ENCODE measurements around the gene IL34. TPM values are rescaled to one million over a fixed set of nuclear protein-coding genes. Genes with fewer than 3 reads are reported as not detected.

IL34 gene
- total and polyA plus RNA-seq, 2 of the 13 experiments (the other 11 are each of a cell fraction or from before 2014, with no cell fraction given) = 1.2 to 1.3 TPM

- TF ChIP-seq IRX3 (CRISPR knock-in tag; IDR thresholded peaks at IDR 0.05; ENCODE audit: borderline replicate concordance, low read depth) (no peak), MEF2D (CRISPR knock-in tag; IDR thresholded peaks at IDR 0.05) (no peak), ATF7-NPFF (CRISPR knock-in tag; IDR thresholded peaks at IDR 0.05; ENCODE audit: low read depth) (0 out of 2 replicates have a peak, but pooled peaks have one; percentile 19), ATF4 (CRISPR knock-in tag; IDR thresholded peaks at IDR 0.05) (no peak)
These were observed 33.5 kb downstream of the IL34 start (continued) for GRCh38 chr16:70679671-70680494.

- Histone ChIP-seq H3K79me2 (ENCODE audit: insufficient read depth, low read length) (peaks cover 63% of the 10 kb centered on the region), H4K20me1 (ENCODE audit: insufficient read depth, low read length) (peaks cover 16% of the 10 kb centered on the region; the same call in 1 of the 2 replicates), H3K9ac (ENCODE audit: insufficient read depth, low read depth, low read length) (peak overlapping the region; percentile 95), H3K27me3 (ENCODE audit: control insufficient read depth in 1 of 2, insufficient read depth in 2 of 2, low read length in 2 of 2) (no peaks in the 10 kb centered on the region; a peak in 1 of 5 replicates), H3K4me1 (ENCODE audit: insufficient read depth, low read length) (peaks cover 39% of the 10 kb centered on the region), H3K27ac (ENCODE audit: extremely low read length, insufficient read depth, low read length) (peak overlapping the region; percentile 91), H3K4me2 (ENCODE audit: low read depth, low read length) (peak overlapping the region; percentile 100), H3K4me3 (replicated peaks in 1 of 3; ENCODE audit: insufficient read depth in 1 of 3, low read depth in 2 of 3, low read length in 3 of 3) (peak overlapping the region; percentile 8 to 93 (median 91); a peak in 4 of 6 replicates), H2AFZ (ENCODE audit: low read length) (no peak overlapping the region), H3K9me3 (ENCODE audit: low read length) (no peaks in the 10 kb centered on the region), H3K36me3 (replicated peaks in 1 of 2; ENCODE audit: control insufficient read depth in 1 of 2, insufficient read depth in 2 of 2, low read length in 2 of 2) (peaks cover 48 to 57% of the 10 kb centered on the region in 2 experiments)
- ATAC-seq (no peak; the same call in 2 of the 3 replicates), FAIRE-seq (no peak), DNase-seq (ENCODE audit: low spot score) (no peak)
- ChIA-PET POLR2A (interaction anchor here (2.0 to 18.7 kb wide), 10 partner anchors 11 to 90 kb away, joined by 11 to 536 read pairs (median 36); no protein-coding TSS in a partner anchor), CTCF (ENCODE audit: low intra/inter-chr PET ratio, low total read pairs) (interaction anchor here (0.9 to 3.0 kb wide), 3 partner anchors 58 to 90 kb away, joined by 5 to 21 read pairs (median 19); no protein-coding TSS in a partner anchor)
- intact Hi-C loops (cut with micrococcal nuclease; ENCODE audit: unreplicated experiment) = no loop called here
- BruUV-seq (replicated peaks) = no TSS peak
- in situ Hi-C loops (cut with HindIII; ENCODE audit: extremely low pct_ligation_motif_present, low pct_unique_long_range_greater_than_20kb) = no loop called here
- WGBS (ENCODE audit: low lambda C conversion rate) = 71% methylated on average over 18 of the region's 18 CpGs
- TF ChIP-seq ZNF432 (CRISPR knock-in tag; IDR thresholded peaks at IDR 0.05; ENCODE audit: borderline replicate concordance) (0 out of 2 replicates have a peak, but pooled peaks have one; percentile 39), ZNF567 (CRISPR knock-in tag; IDR thresholded peaks at IDR 0.05; ENCODE audit: borderline replicate concordance) (0 out of 2 replicates have a peak, but pooled peaks have one; percentile 21), RBM22 (optimal IDR thresholded peaks at IDR 0.05; ENCODE audit: low read length) (peak; percentile 93), PHF20 (CRISPR knock-in tag; IDR thresholded peaks at IDR 0.05) (0 out of 2 replicates have a peak, but pooled peaks have one; percentile 2), REST (IDR thresholded peaks at IDR 0.05; ENCODE audit: borderline replicate concordance in 1 of 2, low read depth in 1 of 2, low read length in 2 of 2) (peak in 1 of 2 experiments; percentile 48; a peak in 1 of 4 replicates), ELF1 (CRISPR knock-in tag; IDR thresholded peaks at IDR 0.05) (no peak; the same call in 1 of the 2 replicates), KLF15 (CRISPR knock-in tag; IDR thresholded peaks at IDR 0.05; ENCODE audit: borderline replicate concordance) (no peak), AGO2 (optimal IDR thresholded peaks at IDR 0.05; ENCODE audit: low read depth, low read length) (peak; percentile 86), ZNF446 (CRISPR knock-in tag; IDR thresholded peaks at IDR 0.05) (peak; percentile 65; the same call in 1 of the 2 replicates), FOXO1 (CRISPR knock-in tag; IDR thresholded peaks at IDR 0.05) (no peak), RFX3 (CRISPR knock-in tag; IDR thresholded peaks at IDR 0.05) (no peak)
These were observed 34.4 kb downstream of the IL34 start for GRCh38 chr16:70680495-70681381.
